Gastroesophageal sphincter (tissue), 3 donors: Measurements from ENCODE around the gene DCC.

Source experiments
- EP300 ChIP-seq: sonication (generic); formaldehyde crosslinking; IDR thresholded peaks from one replicate; pipeline ENCODE4 v1.6.1; 2017; ENCODE audit warnings: antibody characterized with exemption, mild to moderate bottlenecking
- POLR2A ChIP-seq, 2 donors: fragments of 450-650 bp; IDR thresholded peaks; one replicate each; pipeline ENCODE4 v1.6.1; 2017; ENCODE audit warnings: antibody characterized with exemption in 2 of 2, mild to moderate bottlenecking in 2 of 2, moderate library complexity in 1 of 2
- POLR2AphosphoS5 ChIP-seq: sonication (generic); formaldehyde crosslinking; IDR thresholded peaks from one replicate; pipeline ENCODE4 v1.6.1; 2017; ENCODE audit warnings: antibody characterized with exemption
- TF ChIP-seq, protein P1 (sequence below), 4 experiments: fragments of 200-600 bp in 2 of 4; fragments of 450-650 bp in 2 of 4; sonication (generic) in 1 of 4; IDR thresholded peaks; one replicate each; pipeline ENCODE4 v1.5.1; 2017 to 2019; ENCODE audit warnings: antibody characterized with exemption in 4 of 4, mild to moderate bottlenecking in 2 of 4, moderate library complexity in 2 of 4

GRCh38 chr18:52781113-52781512, 441.1 kb downstream of the DCC start:
- TF ChIP-seq, protein P1, sequence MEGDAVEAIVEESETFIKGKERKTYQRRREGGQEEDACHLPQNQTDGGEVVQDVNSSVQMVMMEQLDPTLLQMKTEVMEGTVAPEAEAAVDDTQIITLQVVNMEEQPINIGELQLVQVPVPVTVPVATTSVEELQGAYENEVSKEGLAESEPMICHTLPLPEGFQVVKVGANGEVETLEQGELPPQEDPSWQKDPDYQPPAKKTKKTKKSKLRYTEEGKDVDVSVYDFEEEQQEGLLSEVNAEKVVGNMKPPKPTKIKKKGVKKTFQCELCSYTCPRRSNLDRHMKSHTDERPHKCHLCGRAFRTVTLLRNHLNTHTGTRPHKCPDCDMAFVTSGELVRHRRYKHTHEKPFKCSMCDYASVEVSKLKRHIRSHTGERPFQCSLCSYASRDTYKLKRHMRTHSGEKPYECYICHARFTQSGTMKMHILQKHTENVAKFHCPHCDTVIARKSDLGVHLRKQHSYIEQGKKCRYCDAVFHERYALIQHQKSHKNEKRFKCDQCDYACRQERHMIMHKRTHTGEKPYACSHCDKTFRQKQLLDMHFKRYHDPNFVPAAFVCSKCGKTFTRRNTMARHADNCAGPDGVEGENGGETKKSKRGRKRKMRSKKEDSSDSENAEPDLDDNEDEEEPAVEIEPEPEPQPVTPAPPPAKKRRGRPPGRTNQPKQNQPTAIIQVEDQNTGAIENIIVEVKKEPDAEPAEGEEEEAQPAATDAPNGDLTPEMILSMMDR (IDR thresholded peaks at IDR 0.05) = no peak
- TF ChIP-seq POLR2AphosphoS5 (no peak), POLR2A (IDR thresholded peaks at IDR 0.05) (no peak), EP300 (no peak)
